ENCODE data around the gene GALNT12.

Gene GALNT12

GRCh38 chr9:98861781-98862504, 54.5 kb downstream of the GALNT12 start:
- no peak for DNase-seq (ENCODE audit: low read depth)

- DNase-seq (ENCODE audit: low read depth): no peak
Observed at GRCh38 chr9:98862936-98863335, 55.5 kb downstream of the GALNT12 start.

GRCh38 chr9:98864281-98865174, 57.1 kb downstream of the GALNT12 start:
- DNase-seq (ENCODE audit: low read depth): no peak

- no peak for DNase-seq (ENCODE audit: low read depth)
Observed at GRCh38 chr9:98865284-98865875, 57.9 kb downstream of the GALNT12 start.

- DNase-seq (ENCODE audit: low read depth): no peak
Observed at GRCh38 chr9:98866435-98867102, 59.1 kb downstream of the GALNT12 start.

- no peak for DNase-seq (ENCODE audit: low read depth)
Observed at GRCh38 chr9:98867103-98867428, 59.6 kb downstream of the GALNT12 start.

GRCh38 chr9:98867429-98868168, 60.1 kb downstream of the GALNT12 start:
- no peak for DNase-seq (ENCODE audit: low read depth)

- no peak for DNase-seq (ENCODE audit: low read depth)
Observed at GRCh38 chr9:98869078-98869745, 61.7 kb downstream of the GALNT12 start.

GRCh38 chr9:98869866-98870265, 62.4 kb downstream of the GALNT12 start:
- no peak for DNase-seq (ENCODE audit: low read depth)

- no peak for DNase-seq (ENCODE audit: low read depth)
Observed at GRCh38 chr9:98870782-98871557, 63.5 kb downstream of the GALNT12 start.

- no peak for DNase-seq (ENCODE audit: low read depth)
Observed at GRCh38 chr9:98871558-98872065, 64.1 kb downstream of the GALNT12 start.

GRCh38 chr9:98873526-98873925, 66.1 kb downstream of the GALNT12 start:
- DNase-seq (ENCODE audit: low read depth): no peak

- no peak for DNase-seq (ENCODE audit: low read depth)
Observed at GRCh38 chr9:98873951-98874371, 66.5 kb downstream of the GALNT12 start.

- DNase-seq (ENCODE audit: low read depth): no peak
Observed at GRCh38 chr9:98874721-98875255, 67.3 kb downstream of the GALNT12 start.

GRCh38 chr9:98875536-98875935, 68.1 kb downstream of the GALNT12 start:
- DNase-seq (ENCODE audit: low read depth): no peak

GRCh38 chr9:98877311-98877710, 69.8 kb downstream of the GALNT12 start:
- no peak for DNase-seq (ENCODE audit: low read depth)

GRCh38 chr9:98879094-98879962, 71.9 kb downstream of the GALNT12 start:
- DNase-seq (ENCODE audit: low read depth): no peak

- no peak for DNase-seq (ENCODE audit: low read depth)
Observed at GRCh38 chr9:98879963-98880310, 72.5 kb downstream of the GALNT12 start.

Measured in HS-27A (cell line).